Bronchial epithelial cell (primary cell): ENCODE data around the gene KLHL22. TPM values are rescaled to one million over a fixed set of nuclear protein-coding genes. Genes with fewer than 3 reads are reported as not detected.

Experiments used
- DNase-seq: peaks from one replicate; pipeline ENCODE4 v3.0.0-alpha.2; 2010; ENCODE audit warnings: low read depth
- FAIRE-seq: peaks from 2 replicates; lab custom pipeline; 2011; peaks lifted over from hg19 to GRCh38; lab: Jason Lieb, UNC
- H3K27me3 ChIP-seq: 2 replicates; pipeline ENCODE4 v1.5.1; 2011; ENCODE audit warnings: low read length; ENCODE audit not compliant: control insufficient read depth, insufficient read depth
- H3K36me3 ChIP-seq: 2 replicates; pipeline ENCODE4 v1.5.1; 2011; ENCODE audit warnings: low read length; ENCODE audit not compliant: control insufficient read depth, insufficient read depth
- H3K4me3 ChIP-seq: 2 replicates; pipeline ENCODE4 v1.5.1; 2011; ENCODE audit warnings: mild to moderate bottlenecking, low read depth, low read length, control low read depth
- total RNA-seq: library from RNA; depleted of rRNA; stranded (reverse); fragments of >200 nt; gene quantifications from 2 replicates; pipeline ENCODE4 v1.2.1, GENCODE V29; 2014
- TF ChIP-seq, protein P1 (sequence below): IDR thresholded peaks from 2 replicates; pipeline ENCODE4 v1.5.1; 2011; ENCODE audit warnings: mild to moderate bottlenecking, moderate library complexity, low read length, control low read depth, inconsistent platforms; ENCODE audit not compliant: insufficient read depth, severe bottlenecking

The KLHL22 gene
- total RNA-seq, 1 donor from 2014 or later: 17.1 TPM

DNA sequence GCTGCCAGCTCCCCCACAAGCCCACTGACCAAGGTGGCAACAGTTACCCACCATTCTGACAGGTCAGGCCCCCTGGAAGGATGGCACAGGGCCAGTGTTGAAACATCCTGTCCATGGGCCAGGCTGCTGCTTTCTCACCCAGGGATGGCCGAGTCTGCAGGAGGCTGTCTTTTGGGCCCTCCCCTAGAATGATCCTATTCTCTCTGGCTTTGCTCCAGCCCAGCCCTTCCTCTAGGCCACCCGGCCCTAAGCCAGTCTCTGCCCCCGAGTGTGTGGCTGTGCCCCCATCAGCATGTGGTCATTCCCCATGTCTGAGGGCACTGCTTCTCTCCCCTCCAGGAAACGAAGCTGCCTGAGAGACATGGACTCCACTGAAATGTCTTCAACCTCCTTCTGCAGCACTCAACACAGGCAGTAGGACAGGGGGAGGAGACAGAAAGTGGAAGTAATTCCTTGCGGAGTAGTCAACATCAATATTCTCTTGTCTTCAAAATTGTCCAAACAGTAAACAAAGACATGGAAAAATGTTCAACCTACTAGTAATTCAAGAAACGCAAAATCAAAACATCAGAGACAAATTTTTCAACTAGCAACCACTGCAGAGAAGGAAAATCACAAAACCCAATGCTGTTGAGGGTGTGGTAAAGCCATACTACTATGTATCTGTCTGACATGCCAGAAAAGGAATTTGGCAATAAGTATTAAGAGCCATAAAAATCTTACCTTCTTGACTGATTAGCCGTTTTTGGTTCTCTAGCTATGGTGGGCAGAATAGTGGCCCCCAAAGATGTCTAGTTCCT, 52.9 kb downstream of the KLHL22 start:
- Histone ChIP-seq H3K27me3 (peaks cover 2% of the 10 kb centered on the region), H3K4me3 (no peak overlapping the region), H3K36me3 (peaks cover 1% of the 10 kb centered on the region)
- TF ChIP-seq, protein P1, sequence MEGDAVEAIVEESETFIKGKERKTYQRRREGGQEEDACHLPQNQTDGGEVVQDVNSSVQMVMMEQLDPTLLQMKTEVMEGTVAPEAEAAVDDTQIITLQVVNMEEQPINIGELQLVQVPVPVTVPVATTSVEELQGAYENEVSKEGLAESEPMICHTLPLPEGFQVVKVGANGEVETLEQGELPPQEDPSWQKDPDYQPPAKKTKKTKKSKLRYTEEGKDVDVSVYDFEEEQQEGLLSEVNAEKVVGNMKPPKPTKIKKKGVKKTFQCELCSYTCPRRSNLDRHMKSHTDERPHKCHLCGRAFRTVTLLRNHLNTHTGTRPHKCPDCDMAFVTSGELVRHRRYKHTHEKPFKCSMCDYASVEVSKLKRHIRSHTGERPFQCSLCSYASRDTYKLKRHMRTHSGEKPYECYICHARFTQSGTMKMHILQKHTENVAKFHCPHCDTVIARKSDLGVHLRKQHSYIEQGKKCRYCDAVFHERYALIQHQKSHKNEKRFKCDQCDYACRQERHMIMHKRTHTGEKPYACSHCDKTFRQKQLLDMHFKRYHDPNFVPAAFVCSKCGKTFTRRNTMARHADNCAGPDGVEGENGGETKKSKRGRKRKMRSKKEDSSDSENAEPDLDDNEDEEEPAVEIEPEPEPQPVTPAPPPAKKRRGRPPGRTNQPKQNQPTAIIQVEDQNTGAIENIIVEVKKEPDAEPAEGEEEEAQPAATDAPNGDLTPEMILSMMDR: no peak
- DNase-seq (no peak), FAIRE-seq (no peak)

- FAIRE-seq (no peak), DNase-seq (no peak)
- Histone ChIP-seq H3K4me3 (no peak overlapping the region), H3K27me3 (peaks cover 5% of the 10 kb centered on the region), H3K36me3 (peaks cover 1% of the 10 kb centered on the region)
- TF ChIP-seq, protein P1: no peak
Measured at GRCh38 chr22:20441631-20442484, 53.7 kb downstream of the KLHL22 start.

DNA sequence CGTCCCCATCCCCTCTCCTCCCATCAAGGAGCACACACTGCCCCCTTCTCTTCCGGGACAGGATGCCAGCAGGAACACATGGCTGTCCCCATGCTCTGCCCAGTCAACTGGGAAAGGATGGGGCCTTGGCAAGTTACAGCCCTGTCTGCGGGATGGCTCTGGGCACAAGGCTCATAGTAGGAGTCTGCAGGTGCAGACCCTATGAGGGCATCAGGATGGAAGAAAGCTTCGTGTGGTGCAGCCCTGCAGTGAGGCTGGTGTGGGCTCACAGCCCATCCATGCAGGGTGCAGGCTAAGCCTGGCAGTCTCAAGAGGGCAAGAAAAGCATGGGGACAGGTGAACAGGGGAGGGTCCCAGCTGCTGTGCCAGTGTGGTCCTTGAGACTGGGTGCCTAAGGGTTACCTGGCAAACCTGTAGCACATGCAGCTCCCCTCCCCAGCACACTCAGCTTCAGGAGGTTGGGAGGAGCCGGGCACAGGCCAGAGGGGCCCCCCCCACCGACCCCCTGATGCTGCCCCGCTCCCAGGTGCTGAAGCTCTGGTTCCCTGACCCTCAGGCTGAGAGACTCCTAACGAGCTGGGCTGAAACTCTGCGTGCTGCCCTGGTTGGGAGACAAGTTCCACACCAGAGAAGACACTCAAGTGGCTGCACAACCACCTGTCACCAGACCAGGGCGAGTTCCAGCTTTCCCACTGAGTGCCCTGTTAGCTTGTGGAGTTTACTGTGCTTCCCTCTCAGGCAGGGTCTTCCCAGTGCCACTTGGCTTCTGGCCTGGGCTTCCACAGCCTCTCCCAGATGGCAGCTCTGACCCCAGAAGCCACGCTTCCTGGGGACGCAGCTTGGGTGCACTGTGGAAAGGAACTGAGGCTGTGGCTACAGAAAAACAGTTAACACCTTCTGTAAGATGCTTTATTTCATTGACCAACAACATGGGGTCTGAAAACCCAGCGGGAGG, 54.7 kb downstream of the KLHL22 start:
- TF ChIP-seq, protein P1: no peak
- Histone ChIP-seq H3K27me3 (peaks cover 12% of the 10 kb centered on the region), H3K36me3 (peaks cover 1% of the 10 kb centered on the region), H3K4me3 (no peak overlapping the region)
- DNase-seq (no peak), FAIRE-seq (peak; percentile 13)

GRCh38 chr22:20439928-20440575, 55.5 kb downstream of the KLHL22 start:
- TF ChIP-seq, protein P1: no peak
- FAIRE-seq (peak; percentile 62), DNase-seq (no peak)
- peaks cover 16% of the 10 kb centered on the region for H3K27me3 ChIP-seq
- H3K36me3 ChIP-seq: peaks cover 1% of the 10 kb centered on the region
- no peak overlapping the region for H3K4me3 ChIP-seq

- TF ChIP-seq, protein P1: no peak
- Histone ChIP-seq H3K27me3 (peaks cover 20% of the 10 kb centered on the region), H3K4me3 (no peak overlapping the region), H3K36me3 (peaks cover 1% of the 10 kb centered on the region)
- DNase-seq: no peak
- no peak for FAIRE-seq
Measured at GRCh38 chr22:20439556-20439927, 56.1 kb downstream of the KLHL22 start.
